OCI-LY7 (cell line): ENCODE results near the gene DDN. TPM values are rescaled to one million over a fixed set of nuclear protein-coding genes. Genes with fewer than 3 reads are reported as not detected.

Experiments
- BruUV-seq: library from RNA; stranded (reverse); fragments of 400-500 nt; replicated peaks from 2 replicates; lab custom pipeline; 2021; lab: Mats Ljungman, UMichigan
- CTCF ChIA-PET: fragments of 300-600 bp; sonication (Branson Sonifier 250); formaldehyde crosslinking; loops from one replicate; lab custom pipeline; 2022; ENCODE audit warnings: antibody characterized with exemption; ENCODE audit not compliant: unreplicated experiment; lab: Charles Lee
- POLR2A ChIA-PET: fragments of 300-600 bp; sonication (Branson Sonifier 250); formaldehyde crosslinking; loops from one replicate; lab custom pipeline; 2022; ENCODE audit warnings: antibody characterized with exemption; lab: Charles Lee
- DNase-seq: peaks from one replicate; pipeline ENCODE4 v3.0.0-alpha.2; 2015; ENCODE audit warnings: low spot score
- H2AFZ ChIP-seq: fragments of 200-600 bp; sonication (generic), shearing (Covaris generic); 2 replicates; pipeline ENCODE4 v1.6.1; 2014; ENCODE audit warnings: mild to moderate bottlenecking, antibody characterized with exemption, low read length, moderate library complexity
- H3K27ac ChIP-seq: fragments of 200-600 bp; sonication (generic); 2 replicates; pipeline ENCODE4 v1.5.1; 2014; ENCODE audit warnings: mixed run types, low read depth, mild to moderate bottlenecking, moderate library complexity, low read length, inconsistent platforms; ENCODE audit not compliant: poor library complexity, severe bottlenecking
- H3K36me3 ChIP-seq: fragments of 200-600 bp; sonication (generic); 2 replicates; pipeline ENCODE4 v1.6.1; 2014; ENCODE audit warnings: mild to moderate bottlenecking, antibody characterized with exemption, low read length, moderate library complexity, mixed read lengths; ENCODE audit not compliant: insufficient read depth
- H3K4me1 ChIP-seq: fragments of 200-600 bp; sonication (generic); 2 replicates; pipeline ENCODE4 v1.5.1; 2014; ENCODE audit warnings: mild to moderate bottlenecking, low read length; ENCODE audit not compliant: insufficient read depth, poor library complexity, severe bottlenecking
- H3K4me2 ChIP-seq: fragments of 200-600 bp; sonication (generic); 2 replicates; pipeline ENCODE4 v1.6.1; 2014; ENCODE audit warnings: mild to moderate bottlenecking, low read length
- H3K4me3 ChIP-seq: fragments of 200-600 bp; sonication (generic); 2 replicates; pipeline ENCODE4 v1.5.1; 2014; ENCODE audit warnings: mild to moderate bottlenecking, low read depth, low read length; ENCODE audit not compliant: poor library complexity, severe bottlenecking
- H3K79me2 ChIP-seq: fragments of 200-600 bp; sonication (generic); 2 replicates; pipeline ENCODE4 v1.6.1; 2016; ENCODE audit warnings: low read depth, mild to moderate bottlenecking, low read length, moderate library complexity, mixed read lengths; ENCODE audit not compliant: insufficient read depth
- H3K9me2 ChIP-seq: fragments of 200-600 bp; sonication (generic); 2 replicates; pipeline ENCODE4 v1.6.1; 2016; ENCODE audit warnings: mild to moderate bottlenecking, low read length, mixed read lengths; ENCODE audit not compliant: insufficient read depth
- H3K9me3 ChIP-seq: fragments of 200-600 bp; sonication (generic); 2 replicates; pipeline ENCODE4 v1.6.1; 2014; ENCODE audit warnings: mild to moderate bottlenecking, mixed run types, low read length, mixed read lengths
- H4K20me1 ChIP-seq: fragments of 200-600 bp; sonication (generic); 2 replicates; pipeline ENCODE4 v1.6.1; 2014; ENCODE audit warnings: mild to moderate bottlenecking, antibody characterized with exemption, low read length, moderate library complexity, mixed read lengths; ENCODE audit not compliant: insufficient read depth
- CTCF ChIP-seq: fragments of 200-600 bp; sonication (generic); conservative IDR thresholded peaks from 2 replicates; pipeline ENCODE4 v1.5.1; 2014; ENCODE audit warnings: mild to moderate bottlenecking, antibody characterized with exemption, low read length, moderate library complexity, mixed read lengths
- EZH2phosphoT487 ChIP-seq: fragments of 200-600 bp; sonication (generic); IDR thresholded peaks from 2 replicates; pipeline ENCODE4 v1.6.1; 2018; ENCODE audit warnings: low read depth, borderline replicate concordance, mild to moderate bottlenecking, mixed run types, antibody characterized with exemption, low read length, moderate library complexity, mixed read lengths
- intact Hi-C: fragments of 100-400 bp; cut with micrococcal nuclease; formaldehyde crosslinking; loops from one replicate; pipeline ENCODE4 v1.10.0; 2022; ENCODE audit not compliant: unreplicated experiment
- total RNA-seq, 2 experiments: library from RNA; depleted of rRNA in 1 of 2; stranded (reverse); fragments of >200 nt in 1 of 2; shearing (Covaris generic) in 1 of 2; gene quantifications; 2 replicates each; pipeline ENCODE4 v1.2.3, GENCODE V29; 2014 to 2022

Gene DDN
- total RNA-seq, 2 experiments from 2014 or later = 0.13 TPM; not detected in 1

GRCh38 chr12:49041036-49041880, 42.1 kb upstream of the DDN start:
- no peak overlapping the region for H3K4me2 ChIP-seq
- H3K27ac ChIP-seq = no peak overlapping the region
- H3K79me2 ChIP-seq = no peaks in the 10 kb centered on the region
- H3K9me3 ChIP-seq = no peaks in the 10 kb centered on the region
- H3K36me3 ChIP-seq = peaks cover 98% of the 10 kb centered on the region
- no TSS peak for BruUV-seq
- H3K4me3 ChIP-seq = no peak overlapping the region
- ChIA-PET CTCF (no interaction called here), POLR2A (no interaction called here)
- no peak overlapping the region for H2AFZ ChIP-seq
- no peaks in the 10 kb centered on the region for H3K4me1 ChIP-seq
- no peaks in the 10 kb centered on the region for H4K20me1 ChIP-seq
- DNase-seq = no peak
- TF ChIP-seq CTCF (no peak), EZH2phosphoT487 (no peak)
- H3K9me2 ChIP-seq = no peaks in the 10 kb centered on the region
- intact Hi-C loops = no loop called here

GRCh38 chr12:49040364-49040855, 41.2 kb upstream of the DDN start:
- Histone ChIP-seq H3K4me3 (no peak overlapping the region), H3K9me2 (no peaks in the 10 kb centered on the region), H2AFZ (no peak overlapping the region), H3K9me3 (no peaks in the 10 kb centered on the region), H3K36me3 (peaks cover 97% of the 10 kb centered on the region), H3K27ac (no peak overlapping the region), H4K20me1 (no peaks in the 10 kb centered on the region), H3K4me1 (no peaks in the 10 kb centered on the region), H3K79me2 (no peaks in the 10 kb centered on the region), H3K4me2 (no peak overlapping the region)
- ChIA-PET CTCF (no interaction called here), POLR2A (no interaction called here)
- BruUV-seq = no TSS peak
- intact Hi-C loops = no loop called here
- TF ChIP-seq EZH2phosphoT487 (no peak), CTCF (no peak)
- DNase-seq = no peak
